ENCODE measurements around the gene SNCA.

DNA sequence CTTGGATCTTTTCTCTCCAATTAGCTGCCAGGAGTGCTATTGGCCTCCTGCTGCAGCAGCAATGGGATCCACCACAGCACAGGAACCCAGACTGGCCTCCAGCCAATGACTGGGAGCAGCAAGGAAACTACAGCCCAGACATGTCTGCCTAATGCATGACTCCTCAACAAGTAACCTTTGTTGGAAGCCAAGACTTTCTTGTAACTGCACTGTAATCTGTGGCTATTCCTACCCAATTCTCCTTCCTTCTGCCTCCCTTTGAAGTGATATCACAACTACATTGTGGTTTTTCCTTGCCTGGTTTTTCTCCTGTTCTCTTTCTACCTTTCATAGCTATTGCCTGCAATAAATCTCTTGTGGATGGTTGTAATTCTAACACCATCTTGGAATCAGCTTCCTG is 39.8 kb downstream of the SNCA start:
- TF ChIP-seq, protein P1, sequence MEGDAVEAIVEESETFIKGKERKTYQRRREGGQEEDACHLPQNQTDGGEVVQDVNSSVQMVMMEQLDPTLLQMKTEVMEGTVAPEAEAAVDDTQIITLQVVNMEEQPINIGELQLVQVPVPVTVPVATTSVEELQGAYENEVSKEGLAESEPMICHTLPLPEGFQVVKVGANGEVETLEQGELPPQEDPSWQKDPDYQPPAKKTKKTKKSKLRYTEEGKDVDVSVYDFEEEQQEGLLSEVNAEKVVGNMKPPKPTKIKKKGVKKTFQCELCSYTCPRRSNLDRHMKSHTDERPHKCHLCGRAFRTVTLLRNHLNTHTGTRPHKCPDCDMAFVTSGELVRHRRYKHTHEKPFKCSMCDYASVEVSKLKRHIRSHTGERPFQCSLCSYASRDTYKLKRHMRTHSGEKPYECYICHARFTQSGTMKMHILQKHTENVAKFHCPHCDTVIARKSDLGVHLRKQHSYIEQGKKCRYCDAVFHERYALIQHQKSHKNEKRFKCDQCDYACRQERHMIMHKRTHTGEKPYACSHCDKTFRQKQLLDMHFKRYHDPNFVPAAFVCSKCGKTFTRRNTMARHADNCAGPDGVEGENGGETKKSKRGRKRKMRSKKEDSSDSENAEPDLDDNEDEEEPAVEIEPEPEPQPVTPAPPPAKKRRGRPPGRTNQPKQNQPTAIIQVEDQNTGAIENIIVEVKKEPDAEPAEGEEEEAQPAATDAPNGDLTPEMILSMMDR (IDR thresholded peaks at IDR 0.05) = no peak
- TF ChIP-seq ZFX (IDR thresholded peaks at IDR 0.05; ENCODE audit: borderline replicate concordance) = no peak

All from 22Rv1 (cell line).